GM20431 (cell line): ENCODE data around the gene CMTM3.
"Not testable (repeated sequence)": the region's sequence is repeated elsewhere in the genome, so short reads cannot be mapped to it uniquely, and the experiment has no call there.

ENCODE experiments used
- in situ Hi-C: fragments of 300-500 bp; cut with MseI, MboI; formaldehyde crosslinking; loops from one replicate; pipeline ENCODE4 v1.15.0; 2020; ENCODE audit warnings: low sequenced_read_pairs; ENCODE audit not compliant: unreplicated experiment

CMTM3 gene

DNA sequence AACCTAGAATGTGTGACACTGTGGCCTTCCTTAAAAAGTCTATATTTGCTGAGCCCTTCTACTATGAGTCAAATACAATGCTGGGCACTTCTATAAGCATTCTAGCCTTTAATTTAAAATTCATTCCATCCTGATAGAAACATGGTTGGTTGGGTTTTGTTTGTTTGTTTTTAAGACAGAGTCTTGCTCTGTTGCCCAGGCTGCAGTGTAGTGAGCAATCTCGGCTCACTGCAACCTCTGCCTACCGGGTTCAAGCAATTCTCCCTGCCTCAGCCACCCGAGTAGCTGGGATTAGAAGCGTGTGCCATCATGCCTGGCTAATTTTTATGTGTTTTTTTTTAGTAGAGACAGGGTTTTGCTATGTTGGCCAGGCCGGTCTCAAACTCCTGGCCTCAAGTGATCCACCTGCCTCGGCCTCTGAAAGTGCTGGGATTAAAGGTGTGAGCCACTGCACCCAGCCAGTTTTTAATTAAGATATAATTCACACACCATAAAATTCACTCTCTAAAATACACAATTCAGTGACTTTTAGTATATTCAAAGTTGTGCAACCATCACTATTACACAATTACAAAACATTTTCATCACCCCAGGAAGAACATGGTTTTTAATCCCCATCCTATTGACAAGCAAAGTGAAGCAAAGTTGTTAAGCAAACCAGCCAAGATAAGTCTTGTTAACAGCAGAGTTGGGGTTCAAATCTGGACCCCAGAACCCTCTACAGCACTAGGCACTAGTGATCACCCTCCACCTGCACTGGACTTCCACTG, 49.3 kb downstream of the CMTM3 start:
- in situ Hi-C loops, result no loop called here

DNA sequence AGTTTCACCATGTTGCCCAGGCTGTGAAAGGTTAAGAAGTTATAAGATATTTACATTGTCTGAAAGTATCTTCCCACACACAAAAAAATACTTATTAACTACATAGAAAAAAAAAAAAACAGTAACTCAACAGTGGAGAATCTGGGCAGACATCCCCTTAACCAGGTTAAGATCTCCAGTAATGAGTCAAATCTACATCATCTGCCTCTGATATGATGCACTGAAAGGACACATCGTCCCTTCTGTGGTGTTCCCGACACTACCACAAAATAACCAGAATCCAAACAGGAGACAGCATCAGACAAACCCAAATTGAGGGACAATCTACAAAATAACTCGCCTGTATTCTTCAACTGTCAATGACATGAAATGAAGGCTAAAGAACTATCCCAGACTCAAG, 52.0 kb downstream of the CMTM3 start:
- in situ Hi-C loops, result no loop called here

- in situ Hi-C loops, result no loop called here
These were observed 53.8 kb downstream of the CMTM3 start for GRCh38 chr16:66658143-66658859.

DNA sequence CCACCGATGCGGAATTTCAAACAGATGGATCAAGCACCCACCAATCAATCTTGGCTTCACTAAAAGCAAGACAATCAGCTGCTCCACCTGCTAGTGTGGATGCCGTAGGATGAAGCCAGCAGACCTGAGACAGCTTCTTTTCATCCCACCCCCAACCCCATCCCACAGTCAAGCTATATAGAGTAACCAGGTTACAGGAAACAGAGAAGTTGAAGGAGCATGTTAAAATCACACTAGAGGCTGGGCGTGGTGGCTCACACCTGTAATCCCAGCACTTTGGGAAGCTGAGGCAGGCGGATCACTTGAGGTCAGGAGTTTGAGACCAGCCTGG, 54.3 kb downstream of the CMTM3 start:
- in situ Hi-C loops, result no loop called here

GRCh38 chr16:66660422-66661209, 56.1 kb downstream of the CMTM3 start:
- in situ Hi-C loops, result no loop called here

DNA sequence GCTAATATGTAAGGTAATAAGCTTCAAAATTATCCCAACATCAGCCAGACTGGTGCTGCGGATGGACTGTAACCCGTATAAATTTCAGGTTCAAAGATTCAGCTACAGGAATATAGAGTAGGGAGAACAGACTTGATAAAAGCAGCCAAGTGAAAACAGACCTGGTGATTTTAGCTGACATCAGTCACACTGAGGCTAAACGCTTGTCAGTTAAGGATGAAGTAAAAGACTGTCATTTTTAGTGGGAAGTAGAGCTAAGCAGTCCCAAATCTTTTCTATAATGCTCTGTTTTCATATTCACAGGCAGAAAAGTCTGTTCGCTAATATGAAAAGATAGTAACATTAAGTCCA, 56.7 kb downstream of the CMTM3 start:
- in situ Hi-C loops, result no loop called here

DNA sequence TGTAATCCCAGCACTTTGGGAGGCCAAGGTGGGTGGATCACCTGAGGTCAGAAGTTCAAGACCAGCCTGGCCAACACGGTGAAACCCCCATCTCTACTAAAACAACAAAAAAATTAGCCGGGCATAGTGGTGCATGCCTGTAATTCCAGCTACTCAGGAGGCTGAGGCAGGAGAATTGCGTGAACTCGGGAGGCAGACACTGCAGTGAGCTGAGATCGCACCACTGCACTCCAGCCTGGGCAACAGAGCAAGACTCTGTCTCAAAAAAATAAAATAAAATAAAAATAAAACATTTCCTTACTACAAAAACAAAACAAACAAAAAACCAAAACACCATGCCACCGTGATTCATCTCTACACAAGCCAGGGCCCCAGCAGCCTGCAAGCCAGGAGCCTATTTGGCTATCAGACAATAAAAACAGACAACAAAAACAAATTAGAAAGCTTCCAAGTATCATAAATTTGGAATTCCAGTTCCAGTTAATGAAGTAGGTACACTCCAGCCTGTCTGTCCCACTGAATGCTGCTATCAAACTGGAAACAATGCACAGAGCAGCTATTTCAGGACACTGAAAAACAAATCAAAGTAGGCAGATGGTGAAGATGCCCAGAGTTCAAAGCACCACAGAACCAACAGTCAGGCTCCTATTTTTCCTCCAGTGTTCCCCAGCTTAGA, 57.3 kb downstream of the CMTM3 start:
- in situ Hi-C loops, result not testable (repeated sequence)

DNA sequence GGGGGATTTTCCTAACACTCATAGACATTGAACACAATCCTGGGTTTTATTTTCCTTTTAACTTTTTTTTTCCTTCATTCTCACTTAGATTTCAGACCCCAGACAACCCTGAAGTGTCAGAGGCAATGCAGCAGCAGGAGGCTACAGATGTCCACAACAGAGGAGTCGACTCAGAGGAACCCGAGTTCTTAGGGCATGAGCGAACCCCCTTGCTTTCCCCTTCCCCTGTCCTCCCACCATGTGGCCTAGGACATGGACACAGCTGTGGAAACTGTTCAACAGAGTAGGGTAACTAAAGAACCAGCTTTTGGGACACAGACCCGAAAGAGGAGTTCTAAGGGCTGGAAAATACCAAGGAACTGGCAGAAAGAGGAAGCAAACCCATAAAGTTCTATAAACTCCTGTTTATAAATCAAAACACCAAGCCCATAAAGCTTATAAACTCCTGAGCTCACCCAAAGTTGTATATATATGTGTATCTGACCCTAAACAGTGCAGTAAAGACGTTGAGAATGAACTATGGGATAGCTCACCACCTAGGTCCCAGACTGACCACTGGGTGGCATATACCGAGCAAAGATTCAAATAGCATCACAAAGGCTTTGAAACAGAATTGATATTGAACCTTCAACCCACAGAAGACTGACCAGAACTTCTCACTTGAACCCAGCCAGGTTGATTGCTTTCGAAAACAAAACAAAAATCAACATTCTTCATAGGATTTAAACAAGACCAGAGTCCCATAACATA, 58.1 kb downstream of the CMTM3 start:
- in situ Hi-C loops, result no loop called here
